Testis (tissue), 2 donors: ENCODE data around the gene EPHX1.

Experiments used
- POLR2A ChIP-seq: fragments of 450-650 bp; IDR thresholded peaks from one replicate; pipeline ENCODE4 v1.6.1; 2017; ENCODE audit warnings: antibody characterized with exemption, mild to moderate bottlenecking, moderate library complexity
- TF ChIP-seq, protein P1 (sequence below), 3 experiments: fragments of 450-650 bp in 2 of 3; fragments of 200-600 bp in 1 of 3; sonication (generic) in 1 of 3; IDR thresholded peaks; one replicate each; pipeline ENCODE4 v1.5.1; 2016 to 2019; ENCODE audit warnings: antibody characterized with exemption in 3 of 3, mild to moderate bottlenecking in 2 of 3, moderate library complexity in 1 of 3

DNA sequence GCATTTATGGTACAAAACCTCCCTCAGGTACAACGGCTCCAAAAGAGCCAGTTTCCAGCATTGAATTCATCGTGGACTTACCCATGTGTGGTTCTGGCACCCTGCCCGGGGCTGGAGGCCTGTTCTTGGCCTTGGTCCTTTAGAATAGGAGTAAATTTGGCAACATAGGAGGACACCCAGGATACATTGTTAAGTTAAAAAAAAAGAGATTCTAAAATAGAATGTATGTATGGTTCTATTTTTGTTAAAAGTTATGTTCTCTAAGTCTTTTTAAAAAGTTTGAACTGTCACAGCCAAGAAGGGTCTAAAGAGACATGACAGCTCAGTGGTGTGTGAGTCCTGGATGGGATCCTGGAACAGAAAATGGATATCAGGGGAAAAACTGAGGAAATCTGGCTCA lies 25.9 kb downstream of the EPHX1 start:
- TF ChIP-seq POLR2A: no peak
- TF ChIP-seq, protein P1, sequence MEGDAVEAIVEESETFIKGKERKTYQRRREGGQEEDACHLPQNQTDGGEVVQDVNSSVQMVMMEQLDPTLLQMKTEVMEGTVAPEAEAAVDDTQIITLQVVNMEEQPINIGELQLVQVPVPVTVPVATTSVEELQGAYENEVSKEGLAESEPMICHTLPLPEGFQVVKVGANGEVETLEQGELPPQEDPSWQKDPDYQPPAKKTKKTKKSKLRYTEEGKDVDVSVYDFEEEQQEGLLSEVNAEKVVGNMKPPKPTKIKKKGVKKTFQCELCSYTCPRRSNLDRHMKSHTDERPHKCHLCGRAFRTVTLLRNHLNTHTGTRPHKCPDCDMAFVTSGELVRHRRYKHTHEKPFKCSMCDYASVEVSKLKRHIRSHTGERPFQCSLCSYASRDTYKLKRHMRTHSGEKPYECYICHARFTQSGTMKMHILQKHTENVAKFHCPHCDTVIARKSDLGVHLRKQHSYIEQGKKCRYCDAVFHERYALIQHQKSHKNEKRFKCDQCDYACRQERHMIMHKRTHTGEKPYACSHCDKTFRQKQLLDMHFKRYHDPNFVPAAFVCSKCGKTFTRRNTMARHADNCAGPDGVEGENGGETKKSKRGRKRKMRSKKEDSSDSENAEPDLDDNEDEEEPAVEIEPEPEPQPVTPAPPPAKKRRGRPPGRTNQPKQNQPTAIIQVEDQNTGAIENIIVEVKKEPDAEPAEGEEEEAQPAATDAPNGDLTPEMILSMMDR (IDR thresholded peaks at IDR 0.05): no peak
